ENCODE results near the gene NR2C2.

The NR2C2 gene

GRCh38 chr3:15065550-15066007 is 118.2 kb downstream of the NR2C2 start:
- no peak for DNase-seq

- DNase-seq = no peak
Measured at GRCh38 chr3:15066467-15066866, 119.1 kb downstream of the NR2C2 start.

GRCh38 chr3:15069441-15069840 is 122.1 kb downstream of the NR2C2 start:
- DNase-seq = no peak

- DNase-seq = no peak
Measured at GRCh38 chr3:15071699-15072098, 124.3 kb downstream of the NR2C2 start.

- no peak for DNase-seq
Measured at GRCh38 chr3:15074500-15074899, 127.1 kb downstream of the NR2C2 start.

GRCh38 chr3:15079091-15079490 is 131.7 kb downstream of the NR2C2 start:
- DNase-seq = no peak

- no peak for DNase-seq
Measured at GRCh38 chr3:15081960-15082664, 134.7 kb downstream of the NR2C2 start.

- no peak for DNase-seq
Measured at GRCh38 chr3:15083252-15083651, 135.9 kb downstream of the NR2C2 start.

- DNase-seq = no peak
Measured at GRCh38 chr3:15086263-15086662, 138.9 kb downstream of the NR2C2 start.

- no peak for DNase-seq
Measured at GRCh38 chr3:15086699-15087098, 139.3 kb downstream of the NR2C2 start.

GRCh38 chr3:15089201-15089600 is 141.8 kb downstream of the NR2C2 start:
- DNase-seq = no peak

GRCh38 chr3:15091575-15091974 is 144.2 kb downstream of the NR2C2 start:
- DNase-seq = no peak

GRCh38 chr3:15092686-15093085 is 145.3 kb downstream of the NR2C2 start:
- DNase-seq = no peak

GRCh38 chr3:15094187-15094875 is 146.9 kb downstream of the NR2C2 start:
- DNase-seq = no peak

GRCh38 chr3:15096046-15096445 is 148.7 kb downstream of the NR2C2 start:
- no peak for DNase-seq

- no peak for DNase-seq
Measured at GRCh38 chr3:15097891-15098290, 150.5 kb downstream of the NR2C2 start.
